ENCODE results near the gene EVI5.
"Not testable (repeated sequence)": the region's sequence is repeated elsewhere in the genome, so short reads cannot be mapped to it uniquely, and the experiment has no call there.

EVI5 gene

GRCh38 chr1:92749024-92749634 is 35.8 kb downstream of the EVI5 start:
- peak in 1 of 2 donors; percentile 0 for DNase-seq (ENCODE audit: low read depth in 1 of 2, low spot score in 1 of 2)

GRCh38 chr1:92748138-92748537 is 36.8 kb downstream of the EVI5 start:
- DNase-seq (ENCODE audit: low read depth in 1 of 2, low spot score in 1 of 2) = no peak

- DNase-seq (ENCODE audit: low read depth in 1 of 2, low spot score in 1 of 2) = no peak
These were observed 37.2 kb downstream of the EVI5 start for GRCh38 chr1:92747735-92748134.

- DNase-seq (ENCODE audit: low read depth in 1 of 2, low spot score in 1 of 2) = not testable (repeated sequence)
These were observed 38.7 kb downstream of the EVI5 start for GRCh38 chr1:92746255-92746654.

GRCh38 chr1:92743221-92743620 is 41.7 kb downstream of the EVI5 start:
- no peak for DNase-seq (ENCODE audit: low read depth in 1 of 2, low spot score in 1 of 2)

GRCh38 chr1:92739669-92740524 is 45.0 kb downstream of the EVI5 start:
- no peak for DNase-seq (ENCODE audit: low read depth in 1 of 2, low spot score in 1 of 2)

- DNase-seq (ENCODE audit: low read depth in 1 of 2, low spot score in 1 of 2) = no peak
These were observed 48.5 kb downstream of the EVI5 start for GRCh38 chr1:92736395-92736794.

- no peak for DNase-seq (ENCODE audit: low read depth in 1 of 2, low spot score in 1 of 2)
These were observed 54.4 kb downstream of the EVI5 start for GRCh38 chr1:92730476-92730875.

GRCh38 chr1:92728697-92729096 is 56.2 kb downstream of the EVI5 start:
- no peak for DNase-seq (ENCODE audit: low read depth in 1 of 2, low spot score in 1 of 2)

GRCh38 chr1:92723713-92724112 is 61.2 kb downstream of the EVI5 start:
- DNase-seq (ENCODE audit: low read depth in 1 of 2, low spot score in 1 of 2) = not testable (repeated sequence)

GRCh38 chr1:92721886-92722285 is 63.0 kb downstream of the EVI5 start:
- no peak for DNase-seq (ENCODE audit: low read depth in 1 of 2, low spot score in 1 of 2)

- DNase-seq (ENCODE audit: low read depth in 1 of 2, low spot score in 1 of 2) = not testable (repeated sequence)
These were observed 63.8 kb downstream of the EVI5 start for GRCh38 chr1:92721157-92721556.

- DNase-seq (ENCODE audit: low read depth in 1 of 2, low spot score in 1 of 2) = not testable (repeated sequence)
These were observed 69.4 kb downstream of the EVI5 start for GRCh38 chr1:92715476-92715951.

GRCh38 chr1:92713939-92714338 is 71.0 kb downstream of the EVI5 start:
- DNase-seq (ENCODE audit: low read depth in 1 of 2, low spot score in 1 of 2) = no peak

GRCh38 chr1:92711473-92712165 is 73.3 kb downstream of the EVI5 start:
- DNase-seq (ENCODE audit: low read depth in 1 of 2, low spot score in 1 of 2) = no peak

- DNase-seq (ENCODE audit: low read depth in 1 of 2, low spot score in 1 of 2) = no peak
These were observed 75.2 kb downstream of the EVI5 start for GRCh38 chr1:92709738-92710137.

GRCh38 chr1:92708368-92708950 is 76.4 kb downstream of the EVI5 start:
- no peak for DNase-seq (ENCODE audit: low read depth in 1 of 2, low spot score in 1 of 2)

GRCh38 chr1:92707709-92708108 is 77.2 kb downstream of the EVI5 start:
- no peak for DNase-seq (ENCODE audit: low read depth in 1 of 2, low spot score in 1 of 2)

GRCh38 chr1:92707292-92707691 is 77.6 kb downstream of the EVI5 start:
- no peak for DNase-seq (ENCODE audit: low read depth in 1 of 2, low spot score in 1 of 2)

GRCh38 chr1:92705446-92705845 is 79.5 kb downstream of the EVI5 start:
- DNase-seq (ENCODE audit: low read depth in 1 of 2, low spot score in 1 of 2) = no peak

- no peak for DNase-seq (ENCODE audit: low read depth in 1 of 2, low spot score in 1 of 2)
These were observed 83.8 kb downstream of the EVI5 start for GRCh38 chr1:92701147-92701546.

Data from activated T-helper 1 cell treated with anti-CD3 and anti-CD28 coated beads, Interleukin-2, amount 50 U/mL, for 16 hours (primary cell).